GM19238 (cell line): ENCODE measurements around the gene THADA.
"Not testable (repeated sequence)": the region's sequence is repeated elsewhere in the genome, so short reads cannot be mapped to it uniquely, and the experiment has no call there.

Experiments
- DNase-seq: peaks from one replicate; pipeline ENCODE4 v3.0.0; 2011; ENCODE audit warnings: low spot score; ENCODE audit not compliant: insufficient read length

THADA gene

GRCh38 chr2:43595603-43596412 lies at the start of gene THADA:
Gene THADA (minus strand): TSS chr2:43596038. CDS start chr2:43592392, 3,646 bp downstream.
- peak; percentile 88 for DNase-seq

GRCh38 chr2:43643680-43644079 lies 47.8 kb upstream of the THADA start:
- no peak for DNase-seq

GRCh38 chr2:43642363-43642762 lies 46.5 kb upstream of the THADA start:
- no peak for DNase-seq

- peak; percentile 68 for DNase-seq
These were observed 41.4 kb upstream of the THADA start, which contains the start of gene PLEKHH2 for GRCh38 chr2:43637030-43637803. Gene PLEKHH2 (plus strand): TSS chr2:43637260. CDS start chr2:43644674, 7,414 bp downstream.

- no peak for DNase-seq
These were observed 40.8 kb upstream of the THADA start for GRCh38 chr2:43636621-43637020.

- not testable (repeated sequence) for DNase-seq
These were observed 40.3 kb upstream of the THADA start for GRCh38 chr2:43636153-43636552.

GRCh38 chr2:43634604-43635306 lies 38.9 kb upstream of the THADA start:
- DNase-seq: no peak

- no peak for DNase-seq
These were observed 35.9 kb upstream of the THADA start for GRCh38 chr2:43631618-43632317.

- no peak for DNase-seq
These were observed 27.2 kb upstream of the THADA start for GRCh38 chr2:43622931-43623451.

- DNase-seq: no peak
These were observed 23.7 kb upstream of the THADA start for GRCh38 chr2:43619511-43619910.

- DNase-seq: no peak
These were observed 21.3 kb upstream of the THADA start for GRCh38 chr2:43616967-43617680.

- DNase-seq: no peak
These were observed 17.1 kb upstream of the THADA start for GRCh38 chr2:43612944-43613343.

GRCh38 chr2:43611987-43612894 lies 16.4 kb upstream of the THADA start:
- DNase-seq: peak; percentile 16

- DNase-seq: no peak
These were observed 14.5 kb upstream of the THADA start for GRCh38 chr2:43610361-43610760.

GRCh38 chr2:43609290-43609918 lies 13.6 kb upstream of the THADA start:
- DNase-seq: no peak

- DNase-seq: no peak
These were observed 10.0 kb upstream of the THADA start for GRCh38 chr2:43605851-43606250.

- no peak for DNase-seq
These were observed 9.3 kb upstream of the THADA start for GRCh38 chr2:43605079-43605655.

GRCh38 chr2:43604674-43605073 lies 8.8 kb upstream of the THADA start:
- DNase-seq: no peak
